NCI-H2081 treated with DMSO at 0.1 percent for 48 hours (cell line): ENCODE results near the gene MAGIX.
"Not testable (repeated sequence)": the region's sequence is repeated elsewhere in the genome, so short reads cannot be mapped to it uniquely, and the experiment has no call there.

Experiments
- DNase-seq: peaks from one replicate; lab custom pipeline; 2025; lab: John Stamatoyannopoulos, UW

Gene MAGIX

GRCh38 chrX:49162620-49163019, at the start of gene MAGIX:
TSS of gene MAGIX (plus strand) at chrX:49162758. CDS start at chrX:49162890, 132 bp downstream.
- no peak for DNase-seq

- DNase-seq, result no peak
Observed at GRCh38 chrX:49116076-49116475, 46.5 kb upstream of the MAGIX start.

- no peak for DNase-seq
Observed at GRCh38 chrX:49116716-49117115, 45.8 kb upstream of the MAGIX start.

GRCh38 chrX:49117581-49117980, 45.0 kb upstream of the MAGIX start:
- DNase-seq, result no peak

GRCh38 chrX:49120091-49120490, 42.5 kb upstream of the MAGIX start:
- no peak for DNase-seq

- DNase-seq, result no peak
Observed at GRCh38 chrX:49122499-49122898, 40.1 kb upstream of the MAGIX start.

- DNase-seq, result not testable (repeated sequence)
Observed at GRCh38 chrX:49127742-49128258, 34.8 kb upstream of the MAGIX start.

- DNase-seq, result no peak
Observed at GRCh38 chrX:49129427-49129826, 33.1 kb upstream of the MAGIX start.

- not testable (repeated sequence) for DNase-seq
Observed at GRCh38 chrX:49132275-49132674, 30.3 kb upstream of the MAGIX start.

- no peak for DNase-seq
Observed at GRCh38 chrX:49133759-49134158, 28.8 kb upstream of the MAGIX start.

GRCh38 chrX:49137492-49137891, 25.1 kb upstream of the MAGIX start:
- no peak for DNase-seq

- DNase-seq, result no peak
Observed at GRCh38 chrX:49139713-49140112, 22.8 kb upstream of the MAGIX start.

- not testable (repeated sequence) for DNase-seq
Observed at GRCh38 chrX:49142264-49142663, 20.3 kb upstream of the MAGIX start.

GRCh38 chrX:49143154-49143553, 19.4 kb upstream of the MAGIX start:
- not testable (repeated sequence) for DNase-seq

- DNase-seq, result no peak
Observed at GRCh38 chrX:49147282-49147681, 15.3 kb upstream of the MAGIX start.

GRCh38 chrX:49147936-49148335, 14.6 kb upstream of the MAGIX start:
- DNase-seq, result no peak

- DNase-seq, result not testable (repeated sequence)
Observed at GRCh38 chrX:49148390-49149100, 14.0 kb upstream of the MAGIX start.

GRCh38 chrX:49149291-49149690, 13.3 kb upstream of the MAGIX start:
- not testable (repeated sequence) for DNase-seq

- no peak for DNase-seq
Observed at GRCh38 chrX:49153467-49153866, 9.1 kb upstream of the MAGIX start.

GRCh38 chrX:49155243-49155899, 7.2 kb upstream of the MAGIX start:
- DNase-seq, result no peak

GRCh38 chrX:49155900-49156837, 6.4 kb upstream of the MAGIX start:
- DNase-seq, result peak; percentile 28

- no peak for DNase-seq
Observed at GRCh38 chrX:49157194-49157593, 5.4 kb upstream of the MAGIX start.
